ENCODE results near the gene IRS1. TPM values are rescaled to one million over a fixed set of nuclear protein-coding genes. Genes with fewer than 3 reads are reported as not detected.

The IRS1 gene
- total RNA-seq, 1 donor from 2014 or later, result 10.6 TPM

DNA sequence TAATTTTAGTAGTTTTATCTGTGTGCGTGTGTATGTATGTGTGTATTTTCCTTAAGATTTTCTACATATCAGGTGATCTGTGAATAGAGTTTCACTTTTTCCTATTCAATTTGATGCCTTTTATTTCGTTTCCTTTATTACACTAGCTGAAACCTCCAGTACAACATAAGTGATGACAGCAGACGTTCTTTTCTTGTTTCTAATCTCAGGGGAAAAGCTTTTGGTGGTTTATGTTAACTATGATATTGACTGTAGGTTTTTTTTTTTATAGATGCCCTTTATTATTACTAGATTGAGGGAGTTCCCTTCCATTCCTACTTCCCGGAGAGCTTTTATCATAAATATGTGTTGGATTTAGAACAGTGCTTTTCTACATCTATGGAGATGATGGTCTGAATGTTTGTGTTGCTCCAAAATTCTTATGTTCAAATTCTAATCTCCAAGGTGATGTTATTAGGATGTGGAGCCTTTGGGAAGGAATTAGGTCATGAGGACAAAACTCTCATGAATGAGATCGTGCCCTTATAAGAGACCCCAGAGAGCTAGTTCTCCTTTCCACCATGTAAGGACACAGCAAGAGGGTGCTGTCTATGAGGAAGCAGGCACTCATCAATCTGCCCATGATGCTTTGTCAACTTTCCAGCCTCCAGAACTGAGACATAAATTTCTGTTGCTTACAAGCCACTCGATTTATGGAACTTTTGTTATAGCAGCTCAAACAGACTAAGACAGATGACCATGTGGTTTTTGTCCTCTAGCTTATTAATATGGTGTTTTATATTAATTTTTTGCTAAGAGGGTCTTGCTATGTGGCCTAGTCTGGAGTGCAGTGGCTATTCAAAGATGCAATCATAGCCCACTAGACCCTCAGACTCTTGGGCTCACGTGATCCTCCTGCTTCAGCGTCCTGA, 30.4 kb upstream of the IRS1 start:
- ATAC-seq (no peak), DNase-seq (no peak)
- no peak for TF ChIP-seq CTCF (IDR thresholded peaks at IDR 0.05)
- H3K9me3 ChIP-seq, result no peaks in the 10 kb centered on the region
- H3K27me3 ChIP-seq, result no peaks in the 10 kb centered on the region
- no peak overlapping the region for H3K4me3 ChIP-seq
- no peaks in the 10 kb centered on the region for H3K4me1 ChIP-seq
- no peaks in the 10 kb centered on the region for H3K36me3 ChIP-seq
- no peak overlapping the region for H3K27ac ChIP-seq
- intact Hi-C loops (cut with DNase I), result no loop called here

DNA sequence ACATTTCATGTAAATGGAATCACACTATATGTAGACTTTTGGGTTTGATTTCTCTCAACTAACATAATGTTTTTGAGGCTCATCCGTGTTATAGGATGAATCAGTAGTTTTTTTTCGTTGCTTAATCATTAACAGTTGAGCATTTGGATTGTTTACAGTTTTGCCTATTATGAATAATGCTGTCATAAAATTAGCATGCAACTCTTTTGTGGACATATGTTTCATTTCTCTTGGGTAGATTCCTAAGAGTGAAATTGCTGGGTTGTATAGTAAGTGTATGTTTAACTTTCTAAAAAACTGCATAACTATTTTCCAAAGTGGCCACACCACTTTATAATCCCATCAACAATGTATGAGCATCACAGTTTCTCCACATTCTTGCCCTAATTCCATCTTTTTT, 28.6 kb upstream of the IRS1 start:
- H3K4me3 ChIP-seq, result no peak overlapping the region
- H3K4me1 ChIP-seq, result no peaks in the 10 kb centered on the region
- no peak for TF ChIP-seq CTCF (IDR thresholded peaks at IDR 0.05)
- ATAC-seq (no peak), DNase-seq (no peak)
- no peak overlapping the region for H3K27ac ChIP-seq
- H3K9me3 ChIP-seq, result no peaks in the 10 kb centered on the region
- H3K36me3 ChIP-seq, result no peaks in the 10 kb centered on the region
- intact Hi-C loops (cut with DNase I), result no loop called here
- H3K27me3 ChIP-seq, result no peaks in the 10 kb centered on the region

GRCh38 chr2:226825056-226825455, 25.4 kb upstream of the IRS1 start:
- Histone ChIP-seq H3K4me1 (no peaks in the 10 kb centered on the region), H3K4me3 (no peak overlapping the region), H3K9me3 (no peaks in the 10 kb centered on the region), H3K27ac (no peak overlapping the region), H3K27me3 (no peaks in the 10 kb centered on the region), H3K36me3 (no peaks in the 10 kb centered on the region)
- DNase-seq (no peak), ATAC-seq (no peak)
- intact Hi-C loops (cut with DNase I), result no loop called here
- TF ChIP-seq CTCF (IDR thresholded peaks at IDR 0.05), result no peak

- no peak for TF ChIP-seq CTCF (IDR thresholded peaks at IDR 0.05)
- H3K27ac ChIP-seq, result no peak overlapping the region
- intact Hi-C loops (cut with DNase I), result no loop called here
Measured at GRCh38 chr2:226818930-226819329, 19.3 kb upstream of the IRS1 start.

GRCh38 chr2:226813148-226813701, 13.6 kb upstream of the IRS1 start:
- no peak for DNase-seq
- no peak overlapping the region for H3K4me3 ChIP-seq
- H3K27me3 ChIP-seq, result no peaks in the 10 kb centered on the region
- no peak overlapping the region for H3K27ac ChIP-seq
- intact Hi-C loops (cut with DNase I), result no loop called here
- H3K9me3 ChIP-seq, result no peaks in the 10 kb centered on the region
- H3K4me1 ChIP-seq, result no peaks in the 10 kb centered on the region
- no peaks in the 10 kb centered on the region for H3K36me3 ChIP-seq
- TF ChIP-seq CTCF (IDR thresholded peaks at IDR 0.05), result no peak
- ATAC-seq, result no peak

More at GRCh38 chr2:226818930-226819329, 19.3 kb upstream of the IRS1 start:
- Histone ChIP-seq H3K27me3 (no peaks in the 10 kb centered on the region), H3K4me1 (no peaks in the 10 kb centered on the region), H3K9me3 (no peaks in the 10 kb centered on the region), H3K36me3 (no peaks in the 10 kb centered on the region), H3K4me3 (no peak overlapping the region)
- no peak for ATAC-seq
- no peak for DNase-seq
